ENCODE measurements around the gene ADAM21. TPM values are rescaled to one million over a fixed set of nuclear protein-coding genes. Genes with fewer than 3 reads are reported as not detected.
"Not testable (repeated sequence)": the region's sequence is repeated elsewhere in the genome, so short reads cannot be mapped to it uniquely, and the experiment has no call there.

Gene ADAM21
- total RNA-seq, 1 donor from 2014 or later = 0.16 TPM

DNA sequence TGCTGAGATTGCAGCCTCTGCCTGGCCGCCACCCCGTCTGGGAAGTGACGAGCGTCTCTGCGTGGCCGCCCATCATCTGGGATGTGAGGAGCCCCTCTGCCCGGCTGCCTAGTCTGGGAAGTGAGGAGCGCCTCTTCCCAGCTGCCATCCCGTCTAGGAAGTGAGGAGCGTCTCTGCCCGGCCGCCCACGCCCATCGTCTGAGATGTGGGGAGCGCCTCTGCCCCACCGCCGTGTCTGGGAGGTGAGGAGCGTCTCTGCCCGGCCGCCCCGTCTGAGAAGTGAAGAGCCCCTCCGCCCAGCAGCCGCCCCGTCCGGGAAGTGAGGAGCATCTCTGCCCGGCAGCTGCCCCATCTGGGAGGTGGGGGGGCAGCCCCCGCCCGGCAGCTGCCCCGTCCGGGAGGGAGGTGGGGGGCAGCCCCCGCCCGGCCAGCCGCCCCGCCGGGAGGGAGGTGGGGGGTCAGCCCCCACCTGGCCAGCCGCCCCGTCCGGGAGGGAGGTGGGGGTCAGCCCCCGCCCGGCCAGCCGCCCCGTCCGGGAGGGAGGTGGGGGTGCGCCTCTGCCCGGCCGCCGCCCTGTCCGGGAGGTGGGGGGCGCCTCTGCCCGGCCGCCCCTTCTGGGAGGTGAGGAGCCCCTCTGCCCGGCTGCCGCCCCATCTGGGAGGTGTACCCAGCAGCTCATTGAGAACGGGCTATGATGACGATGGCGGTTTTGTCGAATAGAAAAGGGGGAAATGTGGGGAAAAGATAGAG lies 25.6 kb downstream of the ADAM21 start:
- DNase-seq = not testable (repeated sequence)

- DNase-seq = no peak
These were observed 37.7 kb downstream of the ADAM21 start for GRCh38 chr14:70489579-70490200.

DNA sequence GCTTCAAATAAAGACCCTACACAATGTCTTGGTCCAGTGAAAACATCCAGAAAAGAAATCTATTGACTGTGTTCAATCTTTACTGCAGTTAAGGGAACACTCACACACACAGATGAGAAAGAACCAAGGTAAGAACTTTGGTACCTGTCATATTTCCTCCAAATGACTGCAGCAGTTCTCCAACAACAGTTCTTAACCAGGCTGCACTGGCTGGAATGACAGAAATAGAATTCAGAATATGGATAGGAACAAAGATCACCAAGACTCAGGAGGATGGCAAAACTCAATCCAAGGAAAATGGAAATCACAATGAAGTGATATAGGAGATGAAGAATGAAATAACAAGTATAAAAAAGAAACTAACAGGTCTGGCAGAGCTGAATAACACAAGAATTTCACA lies 46.2 kb downstream of the ADAM21 start:
- DNase-seq = no peak

Small RNA genes lying within 50 kb of the gene (small RNA-seq; reads per million reads assigned to genes)
- gene RNU6-659P = not detected

Other genes with a start within 250 kb of the ADAM21 start
- gene COX16, start 92.5 kb upstream of the ADAM21 start, total RNA-seq = 45.4 TPM
- 29.8 TPM for gene SYNJ2BP, start 35.1 kb upstream of the ADAM21 start, total RNA-seq
- gene ADAM20, start 82.8 kb downstream of the ADAM21 start, total RNA-seq = 2.5 TPM
- gene MED6, start 148.5 kb downstream of the ADAM21 start, total RNA-seq = 61.3 TPM
- 22.9 TPM for gene TTC9, start 189.7 kb downstream of the ADAM21 start, total RNA-seq